Superior temporal gyrus (tissue), 1 donor: ENCODE measurements around the gene KLHDC7B.

Experiments
- DNase-seq: peaks from one replicate; pipeline ENCODE4 v3.0.0-alpha.2; 2016; ENCODE audit errors: extremely low spot score

KLHDC7B gene

GRCh38 chr22:50545522-50546325 lies at the start of gene KLHDC7B:
Gene KLHDC7B (plus strand): TSS chr22:50545899. CDS start chr22:50546244, 345 bp downstream.
- no peak for DNase-seq

- DNase-seq: no peak
Observed at GRCh38 chr22:50497093-50497492, 48.6 kb upstream of the KLHDC7B start.

GRCh38 chr22:50498322-50498890 lies 47.3 kb upstream of the KLHDC7B start:
- peak; percentile 81 for DNase-seq

GRCh38 chr22:50500452-50500851 lies 45.2 kb upstream of the KLHDC7B start:
- no peak for DNase-seq

GRCh38 chr22:50502096-50502495 lies 43.6 kb upstream of the KLHDC7B start:
- no peak for DNase-seq

- DNase-seq: no peak
Observed at GRCh38 chr22:50502628-50503474, 42.8 kb upstream of the KLHDC7B start.

- DNase-seq: no peak
Observed at GRCh38 chr22:50503475-50504145, 42.1 kb upstream of the KLHDC7B start.

- DNase-seq: no peak
Observed at GRCh38 chr22:50504369-50505211, 41.1 kb upstream of the KLHDC7B start.

GRCh38 chr22:50505276-50505775 lies 40.4 kb upstream of the KLHDC7B start:
- DNase-seq: no peak

GRCh38 chr22:50505776-50506610 lies 39.7 kb upstream of the KLHDC7B start:
- no peak for DNase-seq

- no peak for DNase-seq
Observed at GRCh38 chr22:50506611-50507420, 38.9 kb upstream of the KLHDC7B start.

- DNase-seq: peak; percentile 65
Observed at GRCh38 chr22:50507421-50507990, 38.2 kb upstream of the KLHDC7B start, which contains the start of gene LMF2. Gene LMF2 (minus strand): TSS chr22:50507702. CDS start chr22:50507675, 27 bp downstream.

- peak; percentile 97 for DNase-seq
Observed at GRCh38 chr22:50507991-50508884, 37.5 kb upstream of the KLHDC7B start, which contains the start of gene NCAPH2. Gene NCAPH2 (plus strand): TSS chr22:50508224. CDS start chr22:50508338, 114 bp downstream.

- no peak for DNase-seq
Observed at GRCh38 chr22:50508897-50509296, 36.8 kb upstream of the KLHDC7B start.

- DNase-seq: no peak
Observed at GRCh38 chr22:50513175-50513574, 32.5 kb upstream of the KLHDC7B start.

- no peak for DNase-seq
Observed at GRCh38 chr22:50516068-50516467, 29.6 kb upstream of the KLHDC7B start.

- DNase-seq: no peak
Observed at GRCh38 chr22:50516891-50517290, 28.8 kb upstream of the KLHDC7B start.
